ENCODE data around the gene TBCK. TPM values are rescaled to one million over a fixed set of nuclear protein-coding genes. Genes with fewer than 3 reads are reported as not detected.

The TBCK gene
- total RNA-seq, 1 experiment from 2014 or later = 19.7 TPM

GRCh38 chr4:106165351-106166010, 150.5 kb downstream of the TBCK start:
- no TSS peak for BruUV-seq (replicated peaks)
- Mint-ChIP-seq H3K36me3 (ENCODE audit: insufficient read depth, unreplicated experiment) (no peaks in the 10 kb centered on the region), H3K4me1 (ENCODE audit: low read depth, unreplicated experiment) (no peaks in the 10 kb centered on the region), H3K27me3 (ENCODE audit: unreplicated experiment) (no peaks in the 10 kb centered on the region), H3K27ac (ENCODE audit: unreplicated experiment) (no peak overlapping the region), H3K9me3 (ENCODE audit: low read depth, unreplicated experiment) (no peaks in the 10 kb centered on the region), H3K4me3 (ENCODE audit: low read depth, unreplicated experiment) (no peak overlapping the region)
- DNase-seq = no peak
- CTCF ChIA-PET = no interaction called here
- no peak for TF ChIP-seq CTCF (IDR thresholded peaks at IDR 0.05; ENCODE audit: unreplicated experiment)
- intact Hi-C loops (cut with micrococcal nuclease; ENCODE audit: unreplicated experiment) = no loop called here

- DNase-seq = no peak
- CTCF ChIA-PET = no interaction called here
- Mint-ChIP-seq H3K9me3 (ENCODE audit: low read depth, unreplicated experiment) (no peaks in the 10 kb centered on the region), H3K27me3 (ENCODE audit: unreplicated experiment) (no peaks in the 10 kb centered on the region), H3K4me1 (ENCODE audit: low read depth, unreplicated experiment) (no peaks in the 10 kb centered on the region), H3K36me3 (ENCODE audit: insufficient read depth, unreplicated experiment) (no peaks in the 10 kb centered on the region), H3K4me3 (ENCODE audit: low read depth, unreplicated experiment) (no peak overlapping the region), H3K27ac (ENCODE audit: unreplicated experiment) (no peak overlapping the region)
- no TSS peak for BruUV-seq (replicated peaks)
- intact Hi-C loops (cut with micrococcal nuclease; ENCODE audit: unreplicated experiment) = no loop called here
- TF ChIP-seq CTCF (IDR thresholded peaks at IDR 0.05; ENCODE audit: unreplicated experiment) = no peak
Observed at GRCh38 chr4:106162278-106162677, 153.7 kb downstream of the TBCK start.

GRCh38 chr4:106160560-106160959, 155.4 kb downstream of the TBCK start:
- Mint-ChIP-seq H3K27ac (ENCODE audit: unreplicated experiment) (no peak overlapping the region), H3K4me3 (ENCODE audit: low read depth, unreplicated experiment) (no peak overlapping the region), H3K4me1 (ENCODE audit: low read depth, unreplicated experiment) (no peaks in the 10 kb centered on the region), H3K9me3 (ENCODE audit: low read depth, unreplicated experiment) (no peaks in the 10 kb centered on the region), H3K36me3 (ENCODE audit: insufficient read depth, unreplicated experiment) (no peaks in the 10 kb centered on the region), H3K27me3 (ENCODE audit: unreplicated experiment) (no peaks in the 10 kb centered on the region)
- CTCF ChIA-PET = no interaction called here
- TF ChIP-seq CTCF (IDR thresholded peaks at IDR 0.05; ENCODE audit: unreplicated experiment) = no peak
- intact Hi-C loops (cut with micrococcal nuclease; ENCODE audit: unreplicated experiment) = no loop called here
- no peak for DNase-seq
- BruUV-seq (replicated peaks) = no TSS peak

GRCh38 chr4:106149911-106150310, 166.1 kb downstream of the TBCK start:
- H3K27ac Mint-ChIP-seq (ENCODE audit: unreplicated experiment) = no peak overlapping the region
- BruUV-seq (replicated peaks) = no TSS peak
- no peak for DNase-seq
- CTCF ChIA-PET = no interaction called here
- H3K4me1 Mint-ChIP-seq (ENCODE audit: low read depth, unreplicated experiment) = no peaks in the 10 kb centered on the region
- no peak overlapping the region for H3K4me3 Mint-ChIP-seq (ENCODE audit: low read depth, unreplicated experiment)
- intact Hi-C loops (cut with micrococcal nuclease; ENCODE audit: unreplicated experiment) = no loop called here
- no peaks in the 10 kb centered on the region for H3K36me3 Mint-ChIP-seq (ENCODE audit: insufficient read depth, unreplicated experiment)
- TF ChIP-seq CTCF (IDR thresholded peaks at IDR 0.05; ENCODE audit: unreplicated experiment) = no peak
- no peaks in the 10 kb centered on the region for H3K27me3 Mint-ChIP-seq (ENCODE audit: unreplicated experiment)
- H3K9me3 Mint-ChIP-seq (ENCODE audit: low read depth, unreplicated experiment) = peaks cover 6% of the 10 kb centered on the region
